GM20000 (cell line): Measurements from ENCODE around the gene AQP12A.
"Not testable (repeated sequence)": the region's sequence is repeated elsewhere in the genome, so short reads cannot be mapped to it uniquely, and the experiment has no call there.

Experiments
- DNase-seq: peaks from one replicate; pipeline ENCODE4 v3.0.0; 2012; ENCODE audit warnings: low spot score
- TF ChIP-seq, protein P1 (sequence below): IDR thresholded peaks from 2 replicates; pipeline ENCODE4 v1.5.1; 2012; ENCODE audit warnings: mild to moderate bottlenecking, control low read depth; ENCODE audit errors: extremely low read depth, missing control alignments

AQP12A gene

DNA sequence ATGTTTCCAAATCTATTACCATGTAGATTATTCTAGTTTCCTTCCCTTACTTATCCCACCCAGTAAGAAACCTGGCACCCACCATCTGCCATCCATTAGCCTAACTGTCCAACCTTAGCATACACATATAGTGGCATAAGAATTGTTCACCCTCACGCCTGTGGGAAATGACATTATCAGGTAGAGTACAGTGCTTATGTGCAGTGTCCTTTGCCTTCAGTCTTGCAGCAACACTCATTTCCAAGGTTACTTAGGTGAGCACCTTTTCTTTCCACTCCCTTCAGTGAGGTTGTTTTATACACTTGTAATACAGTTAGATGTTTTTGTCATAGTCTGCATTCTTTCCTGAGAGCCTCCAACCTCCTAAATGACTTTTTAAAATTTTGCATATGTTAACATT lies 27.0 kb upstream of the AQP12A start:
- no peak for DNase-seq
- TF ChIP-seq, protein P1, sequence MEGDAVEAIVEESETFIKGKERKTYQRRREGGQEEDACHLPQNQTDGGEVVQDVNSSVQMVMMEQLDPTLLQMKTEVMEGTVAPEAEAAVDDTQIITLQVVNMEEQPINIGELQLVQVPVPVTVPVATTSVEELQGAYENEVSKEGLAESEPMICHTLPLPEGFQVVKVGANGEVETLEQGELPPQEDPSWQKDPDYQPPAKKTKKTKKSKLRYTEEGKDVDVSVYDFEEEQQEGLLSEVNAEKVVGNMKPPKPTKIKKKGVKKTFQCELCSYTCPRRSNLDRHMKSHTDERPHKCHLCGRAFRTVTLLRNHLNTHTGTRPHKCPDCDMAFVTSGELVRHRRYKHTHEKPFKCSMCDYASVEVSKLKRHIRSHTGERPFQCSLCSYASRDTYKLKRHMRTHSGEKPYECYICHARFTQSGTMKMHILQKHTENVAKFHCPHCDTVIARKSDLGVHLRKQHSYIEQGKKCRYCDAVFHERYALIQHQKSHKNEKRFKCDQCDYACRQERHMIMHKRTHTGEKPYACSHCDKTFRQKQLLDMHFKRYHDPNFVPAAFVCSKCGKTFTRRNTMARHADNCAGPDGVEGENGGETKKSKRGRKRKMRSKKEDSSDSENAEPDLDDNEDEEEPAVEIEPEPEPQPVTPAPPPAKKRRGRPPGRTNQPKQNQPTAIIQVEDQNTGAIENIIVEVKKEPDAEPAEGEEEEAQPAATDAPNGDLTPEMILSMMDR, result no peak

DNA sequence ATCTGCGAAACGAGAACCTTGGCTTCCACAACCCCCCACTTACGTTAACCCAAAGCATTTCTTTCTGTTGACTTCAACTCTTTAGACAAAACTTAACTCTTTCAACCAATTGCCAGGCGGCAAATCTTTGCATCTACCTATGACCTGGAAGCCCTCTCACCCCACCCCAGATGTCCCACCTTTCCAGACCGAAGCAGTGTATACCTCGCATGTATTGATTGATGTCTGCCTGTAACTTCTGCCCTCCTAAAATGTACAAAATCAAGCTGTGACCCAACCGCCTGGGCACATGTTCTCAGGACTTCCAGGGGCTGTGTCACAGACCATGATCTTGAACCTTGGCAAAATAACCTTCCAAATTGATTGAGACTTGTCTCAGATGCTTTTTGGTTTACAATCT lies 21.3 kb upstream of the AQP12A start:
- no peak for DNase-seq
- TF ChIP-seq, protein P1, result no peak

DNA sequence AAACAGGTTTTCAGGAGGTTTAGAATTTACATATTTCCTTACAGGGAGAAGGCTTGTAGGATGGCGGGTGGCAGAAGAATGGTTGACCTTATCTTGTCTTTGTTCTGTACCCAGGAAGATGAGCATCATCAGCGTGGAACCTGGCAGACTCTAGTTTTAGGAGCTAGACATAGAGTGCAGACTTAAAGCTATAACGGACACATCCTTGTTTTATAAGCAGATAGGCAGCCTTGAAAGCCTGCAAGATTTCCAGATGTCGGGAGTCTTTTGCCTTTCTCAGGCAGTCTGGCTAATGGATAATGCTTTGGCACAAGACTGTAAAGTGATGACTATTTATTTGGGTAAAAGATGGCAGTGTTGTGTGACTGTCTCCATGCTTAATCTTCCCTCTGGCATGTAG lies 20.7 kb upstream of the AQP12A start:
- TF ChIP-seq, protein P1, result no peak
- DNase-seq, result no peak

DNA sequence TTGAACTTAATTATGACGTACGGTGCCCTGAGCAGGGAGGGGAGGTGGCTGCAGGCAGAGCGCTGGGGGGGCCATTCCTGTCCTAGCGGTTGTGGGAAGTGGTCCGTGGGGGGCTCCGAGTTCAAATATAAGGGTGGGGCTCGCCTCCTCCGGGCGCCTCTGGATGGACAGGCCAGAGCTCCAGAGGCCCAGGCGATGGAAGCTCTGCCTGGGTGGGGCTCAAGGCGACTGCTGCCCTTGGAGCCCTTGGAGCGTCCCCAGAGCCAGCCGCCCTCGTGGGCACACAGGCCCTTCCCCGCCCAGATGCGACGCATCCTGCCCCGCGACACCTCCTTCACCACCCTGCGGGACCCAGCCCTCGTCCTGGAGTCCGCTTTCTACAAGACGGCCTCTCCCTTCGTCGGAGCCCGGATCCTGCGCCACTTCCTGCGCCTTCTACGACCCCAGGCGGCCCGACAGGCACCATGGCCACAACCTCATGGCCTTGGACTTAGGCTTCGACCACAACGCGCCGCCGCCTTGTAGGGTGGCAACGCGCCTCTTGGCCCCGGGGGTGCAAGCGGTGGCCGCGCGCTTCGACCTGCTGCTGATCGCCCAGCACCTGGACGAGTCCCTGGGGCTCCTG lies 19.5 kb upstream of the AQP12A start:
- TF ChIP-seq, protein P1, result no peak
- no peak for DNase-seq

DNA sequence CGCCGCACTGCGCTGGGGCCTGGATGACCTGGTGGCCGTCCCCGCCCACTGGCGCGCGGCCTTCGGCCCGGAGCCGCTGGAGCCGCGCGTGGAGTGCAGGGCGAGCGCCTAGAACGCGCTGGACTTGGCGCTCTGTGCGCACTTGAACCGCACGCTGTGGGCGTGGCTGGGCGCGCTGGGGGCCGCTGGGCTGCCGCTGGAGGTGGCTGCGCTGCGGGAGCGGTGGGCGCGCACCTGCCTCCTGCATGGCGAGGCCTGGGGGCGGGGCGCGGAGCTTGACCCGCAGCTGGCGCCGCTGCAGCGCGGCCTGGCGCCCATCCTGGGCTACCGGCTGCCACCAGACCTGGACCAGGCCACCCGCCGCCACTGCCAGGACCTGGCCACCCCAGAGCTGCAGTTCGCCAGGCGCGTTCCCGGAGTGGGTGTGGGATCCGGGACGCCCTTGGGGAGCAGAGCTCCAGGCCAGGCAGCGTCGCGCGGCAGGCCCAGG lies 18.9 kb upstream of the AQP12A start:
- DNase-seq, result no peak

DNA sequence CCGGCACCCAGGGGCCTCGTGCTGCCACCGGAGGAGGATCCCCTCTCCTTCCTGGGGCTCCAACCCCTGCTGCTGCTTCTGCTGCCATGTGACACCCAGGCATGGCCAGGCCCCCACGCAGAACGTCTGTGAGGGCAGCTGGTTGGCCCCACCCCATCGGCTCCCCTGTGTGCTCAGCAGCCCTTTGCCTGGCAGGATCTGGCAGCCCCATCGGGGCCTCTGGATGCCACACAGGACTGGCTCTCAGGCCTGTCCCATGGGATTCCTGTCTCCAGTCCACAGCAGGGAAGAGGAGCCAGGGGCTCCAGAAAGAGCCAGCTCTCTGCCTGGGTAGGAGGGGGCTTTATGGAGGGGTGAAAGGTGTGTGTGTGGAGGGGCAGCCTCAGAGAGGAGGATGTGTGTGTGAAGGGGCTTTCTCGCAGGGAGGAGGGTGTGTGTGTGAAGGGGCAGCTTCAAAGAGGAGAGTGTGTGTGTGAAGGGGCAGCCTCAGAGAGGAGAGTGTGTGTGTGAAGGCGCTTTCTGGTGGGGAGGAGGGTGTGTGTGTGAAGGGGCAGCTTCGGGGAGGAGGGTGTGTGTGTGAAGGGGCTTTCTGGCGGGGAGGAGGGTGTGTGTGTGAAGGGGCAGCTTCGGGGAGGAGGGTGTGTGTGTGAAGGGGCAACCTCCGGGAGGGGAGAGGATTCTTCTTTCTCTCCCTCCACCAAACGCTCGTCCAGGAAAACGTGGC lies 17.0 kb upstream of the AQP12A start:
- DNase-seq, result not testable (repeated sequence)

More for the DNA sequence above, 18.9 kb upstream of the AQP12A start:
- TF ChIP-seq, protein P1, result no peak

DNA sequence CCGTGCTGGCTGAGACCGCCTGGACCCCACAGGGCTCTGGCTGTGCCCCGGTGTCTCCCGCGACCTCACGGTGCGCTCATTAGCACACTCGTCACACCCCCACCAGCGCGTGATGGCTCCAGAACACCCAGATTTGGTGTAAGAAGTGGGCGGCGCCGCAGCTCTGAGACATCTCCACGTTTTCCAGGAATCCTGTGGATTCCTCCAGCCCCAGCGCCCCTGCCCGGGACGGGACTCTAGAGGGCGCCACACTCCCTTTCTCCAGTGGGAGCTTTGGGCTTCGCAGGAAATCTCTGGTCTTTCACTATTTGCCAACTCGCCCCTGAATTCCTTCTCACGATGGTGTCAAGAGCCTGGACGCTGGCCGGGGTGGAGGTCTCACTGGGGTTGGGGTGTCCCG lies 16.3 kb upstream of the AQP12A start:
- not testable (repeated sequence) for DNase-seq

DNA sequence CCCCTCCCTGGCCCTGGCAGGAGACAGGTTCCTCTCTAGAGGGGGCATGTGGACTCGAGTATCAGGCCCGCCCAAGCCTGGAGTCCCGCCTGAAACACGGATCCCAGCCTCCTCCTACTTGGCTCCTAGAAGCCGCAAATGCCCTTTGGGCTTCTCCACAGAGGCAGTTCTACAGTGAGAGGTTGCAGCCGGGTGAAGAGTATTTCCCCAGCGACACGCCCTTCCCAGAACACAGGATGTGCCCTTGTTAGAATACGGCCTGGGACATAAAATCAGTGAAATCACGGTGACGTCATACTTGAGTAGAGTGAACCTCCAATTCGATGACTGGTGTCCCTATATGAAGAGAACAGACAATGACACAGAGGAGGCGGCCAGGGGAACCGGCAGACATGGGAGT lies 13.6 kb upstream of the AQP12A start:
- DNase-seq, result not testable (repeated sequence)

DNA sequence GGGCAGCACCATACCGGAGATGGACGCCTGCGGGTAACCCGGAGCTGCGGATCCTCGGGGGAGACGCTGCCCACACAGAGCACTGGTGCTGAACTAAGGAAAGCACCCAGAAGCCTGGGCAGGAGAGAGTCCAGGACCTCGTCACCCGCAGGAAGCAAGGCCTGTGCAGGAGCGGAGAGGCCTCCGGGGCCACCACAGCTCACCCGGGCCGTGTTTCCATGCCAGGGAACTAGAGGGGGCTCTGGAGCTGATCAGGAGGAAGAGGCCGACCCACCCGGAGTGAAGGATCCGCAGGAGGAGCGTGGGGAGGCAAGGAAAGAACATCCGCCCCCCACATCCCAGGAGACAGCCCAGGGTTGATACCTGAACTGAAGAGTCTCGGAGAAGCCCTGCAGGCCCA lies 12.8 kb upstream of the AQP12A start:
- DNase-seq, result not testable (repeated sequence)

DNA sequence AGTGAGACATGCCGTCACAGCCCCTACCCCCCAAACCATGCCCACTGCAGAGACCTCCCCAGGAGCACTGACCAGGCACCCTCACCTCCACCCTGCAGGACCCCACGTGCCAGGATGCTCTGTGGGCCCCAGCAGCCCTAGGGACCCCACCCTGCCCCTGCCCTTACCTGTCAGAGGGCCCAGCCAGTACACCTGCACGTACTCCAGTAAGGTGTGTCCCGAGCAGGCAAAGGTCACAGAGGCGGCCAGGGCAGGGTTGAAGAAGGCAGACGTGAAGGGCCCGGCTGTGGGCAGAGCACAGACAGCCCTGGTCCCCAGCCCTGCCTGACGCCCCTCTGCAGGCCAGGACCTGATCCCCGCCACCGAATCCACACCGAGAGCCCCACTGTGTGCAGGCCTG lies 11.5 kb upstream of the AQP12A start:
- DNase-seq, result not testable (repeated sequence)

DNA sequence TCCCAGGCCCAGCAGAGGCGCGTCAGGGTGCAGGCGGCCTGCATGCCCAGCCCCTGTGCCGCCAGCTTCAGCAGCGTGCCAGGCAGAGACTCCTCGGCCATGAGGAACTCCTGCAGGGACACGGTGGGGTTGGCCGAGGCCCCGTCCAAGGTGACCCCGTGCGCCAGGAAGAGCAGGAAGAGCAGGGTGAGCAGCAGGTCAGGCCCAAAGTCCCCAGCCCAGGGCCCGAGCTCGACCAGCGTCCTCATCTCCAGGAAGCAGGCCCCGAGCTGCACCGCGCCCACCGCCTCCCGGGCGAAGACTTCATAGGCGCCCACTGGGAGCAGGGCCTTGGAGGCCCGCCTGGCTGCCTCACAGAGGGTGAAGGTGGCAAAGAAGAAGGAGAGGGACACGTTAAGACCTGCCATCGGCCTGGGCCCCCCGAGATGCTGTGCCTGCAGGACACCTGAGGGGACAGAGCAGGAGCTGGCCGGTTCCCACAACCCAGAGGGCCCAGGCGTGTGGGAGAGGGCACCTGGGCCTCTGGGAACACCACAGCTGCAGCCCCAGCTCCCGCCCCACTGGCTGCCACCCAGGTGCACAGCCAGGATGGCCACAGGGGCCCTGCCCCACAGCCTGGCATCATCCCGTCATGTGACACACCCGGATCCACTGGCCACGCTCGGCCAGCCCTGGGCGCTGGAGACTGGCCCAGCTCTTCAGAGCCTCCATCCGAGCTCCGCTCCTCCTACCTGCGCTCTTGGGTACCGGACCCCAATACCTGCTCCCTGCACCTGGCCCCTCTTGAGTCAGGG lies 9.0 kb upstream of the AQP12A start, which contains the start of gene AQP12B:
Gene AQP12B, minus strand, starts transcription at position 455 of the 794 bp plus-strand sequence. Its CDS starts 48 bp downstream, at position 407.
- DNase-seq, result not testable (repeated sequence)

DNA sequence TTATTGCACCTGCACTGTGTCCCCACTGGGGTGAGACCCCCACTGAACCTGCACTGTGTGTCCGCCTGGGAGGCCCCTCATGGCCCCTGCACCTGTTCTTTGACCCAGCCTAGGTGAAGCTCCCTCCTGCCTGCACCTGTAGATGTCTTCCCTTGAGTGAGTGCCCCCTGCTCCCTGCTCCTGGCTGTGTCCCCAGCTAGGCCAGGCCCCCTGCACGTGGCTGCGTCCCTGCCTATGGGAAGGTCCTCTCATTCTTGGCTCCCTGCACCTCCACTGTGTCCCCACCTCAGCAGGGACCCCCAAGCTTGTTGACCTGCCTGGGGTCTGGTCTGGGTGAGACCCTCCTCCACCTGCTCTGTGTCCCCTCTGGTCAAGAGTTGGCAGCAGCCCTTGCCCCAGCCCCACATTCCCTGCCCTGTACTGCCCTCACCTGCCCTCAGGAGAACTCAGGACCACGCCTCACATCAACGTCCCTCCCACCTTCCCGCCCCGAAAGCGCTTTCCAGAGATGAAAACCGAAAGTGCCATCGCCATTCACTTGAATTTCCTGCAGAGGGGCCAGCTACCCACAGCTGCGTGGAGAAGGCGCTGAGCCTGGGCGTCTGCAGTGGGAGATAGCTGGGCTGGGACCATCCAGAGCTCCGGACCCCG lies 8.2 kb upstream of the AQP12A start:
- not testable (repeated sequence) for DNase-seq
